ENCODE measurements around the gene ENGASE. TPM values are rescaled to one million over a fixed set of nuclear protein-coding genes. Genes with fewer than 3 reads are reported as not detected.

The ENGASE gene
- total and polyA plus RNA-seq, 2 of the 8 experiments (the other 6 are each of a cell fraction or from before 2014, with no cell fraction given), result 9.3 to 36.1 TPM

- no peak for TF ChIP-seq SP1 (IDR thresholded peaks at IDR 0.05; ENCODE audit: low read depth, low read length)
- no peak for TF ChIP-seq TCF12 (IDR thresholded peaks at IDR 0.05; ENCODE audit: low read depth, low read length)
- TF ChIP-seq MAX (IDR thresholded peaks at IDR 0.05), result no peak
- TF ChIP-seq GTF2F1 (IDR thresholded peaks at IDR 0.05; ENCODE audit: borderline replicate concordance, low read depth, low read length), result no peak
- no peak for TF ChIP-seq SUZ12 (IDR thresholded peaks at IDR 0.05; ENCODE audit: low read length)
- TF ChIP-seq SIN3A (conservative IDR thresholded peaks at IDR 0.05 in 1 of 2, IDR thresholded peaks at IDR 0.05 in 1 of 2; ENCODE audit: low read depth in 1 of 2, low read length in 2 of 2), result no peak
- no peak for TF ChIP-seq BRCA1 (IDR thresholded peaks at IDR 0.05; ENCODE audit: low read depth, low read length)
- no peak for TF ChIP-seq USF2 (IDR thresholded peaks at IDR 0.05; ENCODE audit: low read length)
- TF ChIP-seq ASH2L (IDR thresholded peaks at IDR 0.05; ENCODE audit: low read length), result no peak
- no peak for TF ChIP-seq YY1 (IDR thresholded peaks at IDR 0.05; ENCODE audit: low read depth, low read length)
Observed at GRCh38 chr17:79075446-79075750, 774 bp downstream of the ENGASE start (continued).
